ENCODE results near the gene DTNB.

DNA sequence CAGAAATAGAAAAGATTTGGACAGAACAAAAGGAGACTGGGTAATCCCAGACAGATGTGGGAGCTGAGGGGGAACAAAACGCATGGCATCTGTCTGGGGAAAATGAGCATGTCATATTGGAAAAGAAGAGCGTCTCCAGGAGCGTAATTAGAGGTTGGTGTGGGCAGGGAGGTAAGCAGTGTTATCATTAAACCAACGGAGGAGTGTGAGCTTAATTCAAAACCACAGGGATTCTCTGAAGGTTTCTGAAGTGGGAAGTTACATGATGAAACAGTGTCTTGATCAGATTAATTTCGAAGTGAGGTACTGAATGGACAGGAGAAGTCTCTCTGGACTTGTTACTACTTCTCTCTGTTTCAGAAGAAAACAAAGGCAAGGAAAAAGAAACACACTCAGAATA lies 53.3 kb downstream of the DTNB start:
- TF ChIP-seq, protein P1, sequence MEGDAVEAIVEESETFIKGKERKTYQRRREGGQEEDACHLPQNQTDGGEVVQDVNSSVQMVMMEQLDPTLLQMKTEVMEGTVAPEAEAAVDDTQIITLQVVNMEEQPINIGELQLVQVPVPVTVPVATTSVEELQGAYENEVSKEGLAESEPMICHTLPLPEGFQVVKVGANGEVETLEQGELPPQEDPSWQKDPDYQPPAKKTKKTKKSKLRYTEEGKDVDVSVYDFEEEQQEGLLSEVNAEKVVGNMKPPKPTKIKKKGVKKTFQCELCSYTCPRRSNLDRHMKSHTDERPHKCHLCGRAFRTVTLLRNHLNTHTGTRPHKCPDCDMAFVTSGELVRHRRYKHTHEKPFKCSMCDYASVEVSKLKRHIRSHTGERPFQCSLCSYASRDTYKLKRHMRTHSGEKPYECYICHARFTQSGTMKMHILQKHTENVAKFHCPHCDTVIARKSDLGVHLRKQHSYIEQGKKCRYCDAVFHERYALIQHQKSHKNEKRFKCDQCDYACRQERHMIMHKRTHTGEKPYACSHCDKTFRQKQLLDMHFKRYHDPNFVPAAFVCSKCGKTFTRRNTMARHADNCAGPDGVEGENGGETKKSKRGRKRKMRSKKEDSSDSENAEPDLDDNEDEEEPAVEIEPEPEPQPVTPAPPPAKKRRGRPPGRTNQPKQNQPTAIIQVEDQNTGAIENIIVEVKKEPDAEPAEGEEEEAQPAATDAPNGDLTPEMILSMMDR (IDR thresholded peaks at IDR 0.05), result no peak
- TF ChIP-seq POLR2A (IDR thresholded peaks at IDR 0.05), result no peak
